Measurements from ENCODE around the gene PRRC2C. TPM values are rescaled to one million over a fixed set of nuclear protein-coding genes. Genes with fewer than 3 reads are reported as not detected.

The PRRC2C gene
- total RNA-seq, 1 experiment from 2014 or later, result 222 TPM

GRCh38 chr1:171590022-171590421 lies 104.7 kb downstream of the PRRC2C start:
- TF ChIP-seq CTCF (conservative IDR thresholded peaks at IDR 0.05; ENCODE audit: low read depth, low read length) (no peak), EZH2 (IDR thresholded peaks at IDR 0.05; ENCODE audit: borderline replicate concordance, low read depth, low read length, poor library complexity, severe bottlenecking) (no peak)
- ChIA-PET POLR2A (ENCODE audit: low non-redundant PET) (no interaction called here), CTCF (no interaction called here)
- no peak for DNase-seq (ENCODE audit: low spot score)
- no peaks in the 10 kb centered on the region for H3K9me3 ChIP-seq (ENCODE audit: low read depth, low read length, poor library complexity, severe bottlenecking)
- peaks cover 4% of the 10 kb centered on the region for H3K4me1 ChIP-seq (ENCODE audit: insufficient read depth, low read length, poor library complexity, severe bottlenecking)
- intact Hi-C loops (cut with micrococcal nuclease; ENCODE audit: unreplicated experiment), result no loop called here
- no peak overlapping the region for H3K27ac ChIP-seq (ENCODE audit: low read depth, low read length, poor library complexity, severe bottlenecking)
- BruUV-seq (replicated peaks), result no TSS peak
- H3K36me3 ChIP-seq (ENCODE audit: insufficient read depth, low read length, poor library complexity, severe bottlenecking), result peaks cover 70% of the 10 kb centered on the region
- no peaks in the 10 kb centered on the region for H3K27me3 ChIP-seq (replicated peaks; ENCODE audit: insufficient read depth, low read depth, low read length, poor library complexity)
- no peak overlapping the region for H3K4me3 ChIP-seq (ENCODE audit: low read depth, low read length, poor library complexity, severe bottlenecking)

- Histone ChIP-seq H3K27me3 (replicated peaks; ENCODE audit: insufficient read depth, low read depth, low read length, poor library complexity) (no peaks in the 10 kb centered on the region), H3K9me3 (ENCODE audit: low read depth, low read length, poor library complexity, severe bottlenecking) (no peaks in the 10 kb centered on the region), H3K27ac (ENCODE audit: low read depth, low read length, poor library complexity, severe bottlenecking) (no peak overlapping the region), H3K4me3 (ENCODE audit: low read depth, low read length, poor library complexity, severe bottlenecking) (no peak overlapping the region), H3K36me3 (ENCODE audit: insufficient read depth, low read length, poor library complexity, severe bottlenecking) (peaks cover 26% of the 10 kb centered on the region), H3K4me1 (ENCODE audit: insufficient read depth, low read length, poor library complexity, severe bottlenecking) (peaks cover 6% of the 10 kb centered on the region)
- intact Hi-C loops (cut with micrococcal nuclease; ENCODE audit: unreplicated experiment), result no loop called here
- TF ChIP-seq CTCF (conservative IDR thresholded peaks at IDR 0.05; ENCODE audit: low read depth, low read length) (no peak), EZH2 (IDR thresholded peaks at IDR 0.05; ENCODE audit: borderline replicate concordance, low read depth, low read length, poor library complexity, severe bottlenecking) (no peak)
- BruUV-seq (replicated peaks), result no TSS peak
- CTCF ChIA-PET, result no interaction called here
- no peak for DNase-seq (ENCODE audit: low spot score)
- POLR2A ChIA-PET (ENCODE audit: low non-redundant PET), result no interaction called here
These were observed 110.0 kb downstream of the PRRC2C start for GRCh38 chr1:171595324-171595723.

- DNase-seq (ENCODE audit: low spot score), result no peak
- H3K27ac ChIP-seq (ENCODE audit: low read depth, low read length, poor library complexity, severe bottlenecking), result no peak overlapping the region
- no peaks in the 10 kb centered on the region for H3K27me3 ChIP-seq (replicated peaks; ENCODE audit: insufficient read depth, low read depth, low read length, poor library complexity)
- H3K4me1 ChIP-seq (ENCODE audit: insufficient read depth, low read length, poor library complexity, severe bottlenecking), result peaks cover 6% of the 10 kb centered on the region
- H3K4me3 ChIP-seq (ENCODE audit: low read depth, low read length, poor library complexity, severe bottlenecking), result no peak overlapping the region
- POLR2A ChIA-PET (ENCODE audit: low non-redundant PET), result no interaction called here
- peaks cover 18% of the 10 kb centered on the region for H3K36me3 ChIP-seq (ENCODE audit: insufficient read depth, low read length, poor library complexity, severe bottlenecking)
- no peaks in the 10 kb centered on the region for H3K9me3 ChIP-seq (ENCODE audit: low read depth, low read length, poor library complexity, severe bottlenecking)
- intact Hi-C loops (cut with micrococcal nuclease; ENCODE audit: unreplicated experiment), result no loop called here
- CTCF ChIA-PET, result no interaction called here
- BruUV-seq (replicated peaks), result no TSS peak
- no peak for TF ChIP-seq CTCF (conservative IDR thresholded peaks at IDR 0.05; ENCODE audit: low read depth, low read length)
- TF ChIP-seq EZH2 (IDR thresholded peaks at IDR 0.05; ENCODE audit: borderline replicate concordance, low read depth, low read length, poor library complexity, severe bottlenecking), result no peak
These were observed 110.8 kb downstream of the PRRC2C start for GRCh38 chr1:171596119-171596518.

Data from A673 (cell line).